HG03280 (cell line): ENCODE data around the gene SLC45A3.

Experiments
- ATAC-seq: cut with Tn5 transposase; IDR thresholded peaks from one replicate; pipeline ENCODE4 v1.9.1; 2021; ENCODE audit warnings: mild to moderate bottlenecking, moderate library complexity; ENCODE audit not compliant: unreplicated experiment

SLC45A3 gene

DNA sequence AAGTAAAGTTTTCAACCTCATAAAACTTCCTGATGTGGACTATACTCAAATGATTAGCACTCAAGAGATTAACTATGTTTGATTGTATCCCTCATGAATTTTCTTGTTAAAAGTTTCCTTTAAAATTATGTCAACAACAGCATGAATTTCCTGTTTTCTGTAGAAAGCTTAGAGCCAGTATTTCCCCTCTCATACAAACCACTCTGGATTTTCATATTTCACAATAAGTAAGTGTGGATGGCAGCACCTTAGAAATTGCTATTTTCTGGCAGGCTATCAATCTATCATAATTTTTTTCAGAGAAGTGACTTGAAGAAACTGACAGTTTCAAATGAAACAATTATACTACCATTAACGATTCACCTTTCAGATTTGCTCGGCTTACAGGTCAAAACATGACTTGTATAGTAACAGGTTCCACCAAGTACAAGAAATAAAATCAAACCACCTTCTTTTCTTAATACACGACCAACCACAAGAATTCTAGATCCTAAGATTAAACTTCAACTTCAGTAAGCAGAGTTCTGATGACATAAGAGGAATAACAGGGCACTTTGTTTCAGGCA is 69.3 kb downstream of the SLC45A3 start:
- ATAC-seq: no peak

DNA sequence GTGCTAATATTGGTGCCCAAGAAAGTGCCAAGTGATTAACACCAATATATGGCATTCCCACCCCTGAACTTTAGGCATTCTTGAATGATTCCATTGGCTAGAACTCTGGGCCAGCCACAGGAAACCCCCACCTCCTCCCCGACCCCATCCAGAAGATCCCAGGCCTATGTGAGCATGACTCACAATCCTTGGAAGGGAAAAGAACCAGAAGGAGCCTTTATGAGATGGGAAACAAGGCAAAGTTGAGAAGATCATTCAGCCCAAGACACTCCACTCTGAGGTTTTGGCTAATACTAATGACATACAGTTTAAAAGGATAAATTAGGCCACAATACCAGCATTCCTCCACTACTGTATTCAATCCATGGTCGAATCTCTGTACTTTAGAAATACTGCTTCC is 70.3 kb downstream of the SLC45A3 start:
- no peak for ATAC-seq
